ENCODE results near the gene KIAA1328. TPM values are rescaled to one million over a fixed set of nuclear protein-coding genes. Genes with fewer than 3 reads are reported as not detected.

KIAA1328 gene
- total and polyA plus RNA-seq, 8 donors: 2.1 to 5.2 (median 3.6) TPM

- no peaks in the 10 kb centered on the region for H3K36me3 ChIP-seq
- no peaks in the 10 kb centered on the region for H3K4me1 ChIP-seq
- no peak overlapping the region for H3K4me3 ChIP-seq
- no peak for ATAC-seq
- no peak for TF ChIP-seq CTCF (IDR thresholded peaks at IDR 0.05)
- no peak for FAIRE-seq
- H3K27ac ChIP-seq: no peak overlapping the region
- WGBS, 2 donors: 92 to 94% methylated on average over 2 of the region's 2 CpGs
- no peaks in the 10 kb centered on the region for H3K9me3 ChIP-seq
- DNase-seq: no peak
- intact Hi-C loops (cut with DNase I): no loop called here
- no peaks in the 10 kb centered on the region for H3K27me3 ChIP-seq
These were observed 256.4 kb downstream of the KIAA1328 start for GRCh38 chr18:37085362-37085761.

GRCh38 chr18:37107748-37108522, 279.0 kb downstream of the KIAA1328 start:
- H3K27ac ChIP-seq: peak overlapping the region in 1 of 4 donors; percentile 29
- H3K36me3 ChIP-seq: no peaks in the 10 kb centered on the region
- peak; percentile 90 to 98 (median 96) for ATAC-seq
- intact Hi-C loops (cut with DNase I): no loop called here
- no peaks in the 10 kb centered on the region for H3K9me3 ChIP-seq
- 27 to 33% methylated on average over 5 of the region's 5 CpGs for WGBS, 2 donors
- FAIRE-seq: no peak
- H3K4me3 ChIP-seq: no peak overlapping the region
- TF ChIP-seq CTCF (IDR thresholded peaks at IDR 0.05): no peak
- no peaks in the 10 kb centered on the region for H3K27me3 ChIP-seq
- H3K4me1 ChIP-seq: peaks cover 0 to 9% (median 5%) of the 10 kb centered on the region in 3 donors
- DNase-seq: peak in 1 of 6 donors; percentile 13

- TF ChIP-seq CTCF (IDR thresholded peaks at IDR 0.05): no peak
- Histone ChIP-seq H3K4me3 (no peak overlapping the region), H3K27ac (no peak overlapping the region), H3K27me3 (no peaks in the 10 kb centered on the region), H3K9me3 (no peaks in the 10 kb centered on the region), H3K36me3 (no peaks in the 10 kb centered on the region), H3K4me1 (no peaks in the 10 kb centered on the region)
- ATAC-seq: peak in 3 of 4 donors; percentile 28 to 74 (median 42)
- FAIRE-seq: no peak
- intact Hi-C loops (cut with DNase I): no loop called here
- no peak for DNase-seq
These were observed 293.9 kb downstream of the KIAA1328 start for GRCh38 chr18:37122877-37123276.

GRCh38 chr18:37124516-37124915, 295.6 kb downstream of the KIAA1328 start:
- FAIRE-seq: no peak
- Histone ChIP-seq H3K36me3 (no peaks in the 10 kb centered on the region), H3K4me3 (no peak overlapping the region), H3K27me3 (no peaks in the 10 kb centered on the region), H3K27ac (no peak overlapping the region), H3K4me1 (no peaks in the 10 kb centered on the region), H3K9me3 (no peaks in the 10 kb centered on the region)
- intact Hi-C loops (cut with DNase I): no loop called here
- no peak for DNase-seq
- ATAC-seq: no peak
- 85 to 91% methylated on average over 2 of the region's 2 CpGs for WGBS, 2 donors
- no peak for TF ChIP-seq CTCF (IDR thresholded peaks at IDR 0.05)

- TF ChIP-seq CTCF (IDR thresholded peaks at IDR 0.05): no peak
- no peak overlapping the region for H3K27ac ChIP-seq
- 94 to 98% methylated on average over 4 of the region's 4 CpGs for WGBS, 2 donors
- H3K9me3 ChIP-seq: no peaks in the 10 kb centered on the region
- H3K4me3 ChIP-seq: no peak overlapping the region
- no peak for ATAC-seq
- H3K36me3 ChIP-seq: no peaks in the 10 kb centered on the region
- no peak for DNase-seq
- intact Hi-C loops (cut with DNase I): no loop called here
- H3K4me1 ChIP-seq: no peaks in the 10 kb centered on the region
- no peak for FAIRE-seq
- no peaks in the 10 kb centered on the region for H3K27me3 ChIP-seq
These were observed 306.2 kb downstream of the KIAA1328 start for GRCh38 chr18:37135177-37135576.
